GM23338 (cell line): Measurements from ENCODE around the gene CFAP53. TPM values are rescaled to one million over a fixed set of nuclear protein-coding genes. Genes with fewer than 3 reads are reported as not detected.

Source experiments
- ATAC-seq: fragments of 200-7000 bp; cut with Tn5 transposase; 3 replicates; pipeline ENCODE4 v1.9.1; 2020
- DNase-seq: peaks from one replicate; pipeline ENCODE4 v3.0.0-alpha.2; 2015; ENCODE audit warnings: low spot score
- H2AFZ ChIP-seq: fragments of 200-600 bp; sonication (generic); 2 replicates; pipeline ENCODE4 v1.8.0; 2016; ENCODE audit warnings: antibody characterized with exemption, mild to moderate bottlenecking, moderate library complexity
- H3F3A ChIP-seq: fragments of 200-600 bp; sonication (generic); replicated peaks from 2 replicates; pipeline ENCODE4 v1.8.0; 2017; ENCODE audit warnings: antibody characterized with exemption, mixed run types, low read depth
- H3K27ac ChIP-seq: fragments of 200-600 bp; sonication (generic); 2 replicates; pipeline ENCODE4 v1.6.1; 2016; ENCODE audit warnings: low read depth
- H3K27me3 ChIP-seq: fragments of 200-600 bp; sonication (generic); 2 replicates; pipeline ENCODE4 v1.8.0; 2016; ENCODE audit warnings: mild to moderate bottlenecking, mixed run types, moderate library complexity; ENCODE audit not compliant: insufficient read depth
- H3K36me3 ChIP-seq: fragments of 200-600 bp; sonication (generic); 2 replicates; pipeline ENCODE4 v1.8.0; 2016; ENCODE audit warnings: mild to moderate bottlenecking; ENCODE audit not compliant: insufficient read depth
- H3K4me1 ChIP-seq: fragments of 200-600 bp; sonication (generic); 2 replicates; pipeline ENCODE4 v1.8.0; 2016; ENCODE audit warnings: mild to moderate bottlenecking, moderate library complexity; ENCODE audit not compliant: insufficient read depth
- H3K4me2 ChIP-seq: fragments of 200-600 bp; sonication (generic); 2 replicates; pipeline ENCODE4 v1.7.1; 2017; ENCODE audit warnings: mixed run types
- H3K4me3 ChIP-seq: fragments of 200-600 bp; sonication (generic); 2 replicates; pipeline ENCODE4 v1.6.1; 2016; ENCODE audit warnings: mixed run types
- H3K79me2 ChIP-seq: fragments of 200-600 bp; sonication (generic); replicated peaks from 2 replicates; pipeline ENCODE4 v1.8.0; 2017; ENCODE audit warnings: mild to moderate bottlenecking; ENCODE audit not compliant: insufficient read depth
- H3K9me2 ChIP-seq: fragments of 200-600 bp; sonication (generic); 2 replicates; pipeline ENCODE4 v1.8.0; 2017; ENCODE audit not compliant: insufficient read depth
- H4K20me1 ChIP-seq: fragments of 200-600 bp; sonication (generic); replicated peaks from 2 replicates; pipeline ENCODE4 v1.8.0; 2017; ENCODE audit warnings: mild to moderate bottlenecking; ENCODE audit not compliant: insufficient read depth
- H3K27ac Mint-ChIP-seq: 2 replicates; pipeline ENCODE4 v1.8.0; 2020; ENCODE audit warnings: inconsistent platforms, mild to moderate bottlenecking, moderate library complexity, mixed read lengths
- H3K27me3 Mint-ChIP-seq: 3 replicates; pipeline ENCODE4 v1.8.0; 2022; ENCODE audit warnings: low read depth, mild to moderate bottlenecking, moderate library complexity, mixed read lengths, inconsistent platforms; ENCODE audit not compliant: insufficient read depth, poor library complexity
- H3K36me3 Mint-ChIP-seq: 3 replicates; pipeline ENCODE4 v1.8.0; 2021; ENCODE audit warnings: low read depth, mild to moderate bottlenecking, inconsistent platforms, moderate library complexity, mixed read lengths
- H3K4me1 Mint-ChIP-seq: 3 replicates; pipeline ENCODE4 v1.8.0; 2020; ENCODE audit warnings: mild to moderate bottlenecking, inconsistent platforms, mixed read lengths
- H3K4me3 Mint-ChIP-seq: 3 replicates; pipeline ENCODE4 v1.8.0; 2021; ENCODE audit warnings: moderate library complexity, mild to moderate bottlenecking, inconsistent platforms, mixed read lengths
- H3K9me3 Mint-ChIP-seq: 3 replicates; pipeline ENCODE4 v1.8.0; 2020; ENCODE audit warnings: moderate library complexity, mild to moderate bottlenecking, inconsistent platforms, mixed read lengths
- CREB1 ChIP-seq: fragments of 250-450 bp; sonication (Bioruptor Pico); IDR thresholded peaks from 2 replicates; pipeline ENCODE4 v1.5.0; 2020; ENCODE audit warnings: low read depth, mild to moderate bottlenecking, moderate library complexity
- CTCF ChIP-seq, 2 experiments: fragments of 200-600 bp in 1 of 2; sonication (generic) in 1 of 2; conservative IDR thresholded peaks; 2 replicates each; pipeline versions ENCODE4 v1.5.1 to v1.6.1; 2016 to 2017; ENCODE audit warnings: antibody characterized with exemption in 2 of 2, low read depth in 2 of 2, mild to moderate bottlenecking in 2 of 2, moderate library complexity in 1 of 2
- POLR2AphosphoS5 ChIP-seq: IDR thresholded peaks from 2 replicates; pipeline ENCODE4 v1.6.1; 2016; ENCODE audit warnings: antibody characterized with exemption, low read depth
- ZNF114 ChIP-seq: fragments of 250-450 bp; sonication (Bioruptor Pico); IDR thresholded peaks from 2 replicates; pipeline ENCODE4 v1.5.0; 2020; ENCODE audit warnings: mild to moderate bottlenecking, moderate library complexity
- polyA plus RNA-seq: library from polyadenylated mRNA; unstranded; fragments of >200 nt; fragmentation: Nextera tagmentation; extraction: Ambion mirVana; gene quantifications from 2 replicates; pipeline ENCODE4 v1.2.1, GENCODE V29; 2016
- total RNA-seq: library from RNA; depleted of rRNA; stranded (reverse); fragments of >200 nt; shearing (Covaris generic); gene quantifications from 2 replicates; pipeline ENCODE4 v1.2.3, GENCODE V29; 2014
- TF ChIP-seq, protein P1 (sequence below): fragments of 250-450 bp; sonication (Bioruptor Pico); IDR thresholded peaks from 2 replicates; pipeline ENCODE4 v1.5.0; 2020; ENCODE audit warnings: mild to moderate bottlenecking, moderate library complexity

CFAP53 gene
- total and polyA plus RNA-seq, 2 experiments from 2014 or later, result 0.71 TPM; not detected in 1

- peak overlapping the region; percentile 72 for H3K4me3 ChIP-seq
- ATAC-seq, result peak; percentile 96
These were observed 1.9 kb upstream of the CFAP53 start for GRCh38 chr18:50268022-50268747.

More at GRCh38 chr18:50268022-50268747, 1.9 kb upstream of the CFAP53 start:
- H3K36me3 ChIP-seq, result peaks cover 3% of the 10 kb centered on the region; the same call in 1 of the 2 replicates
- no peaks in the 10 kb centered on the region for H3F3A ChIP-seq
- Mint-ChIP-seq H3K9me3 (no peaks in the 10 kb centered on the region), H3K4me3 (peak overlapping the region; percentile 90), H3K27me3 (peaks cover 3% of the 10 kb centered on the region), H3K4me1 (peaks cover 14% of the 10 kb centered on the region), H3K36me3 (peaks cover 22% of the 10 kb centered on the region), H3K27ac (peak overlapping the region; percentile 27; the same call in 1 of the 2 replicates)
- no peaks in the 10 kb centered on the region for H3K79me2 ChIP-seq
- H3K9me2 ChIP-seq, result no peaks in the 10 kb centered on the region
- H3K4me2 ChIP-seq, result peak overlapping the region; percentile 98
- peak; percentile 97 for DNase-seq
- peaks cover 22% of the 10 kb centered on the region for H3K4me1 ChIP-seq
- TF ChIP-seq CREB1 (CRISPR knock-in tag) (peak; percentile 48), CTCF (conservative IDR thresholded peaks at IDR 0.05; ENCODE audit: low read depth in 2 of 2) (peak; percentile 76 to 78), ZNF114 (CRISPR knock-in tag) (no peak), POLR2AphosphoS5 (peak; percentile 74)
- TF ChIP-seq, protein P1, sequence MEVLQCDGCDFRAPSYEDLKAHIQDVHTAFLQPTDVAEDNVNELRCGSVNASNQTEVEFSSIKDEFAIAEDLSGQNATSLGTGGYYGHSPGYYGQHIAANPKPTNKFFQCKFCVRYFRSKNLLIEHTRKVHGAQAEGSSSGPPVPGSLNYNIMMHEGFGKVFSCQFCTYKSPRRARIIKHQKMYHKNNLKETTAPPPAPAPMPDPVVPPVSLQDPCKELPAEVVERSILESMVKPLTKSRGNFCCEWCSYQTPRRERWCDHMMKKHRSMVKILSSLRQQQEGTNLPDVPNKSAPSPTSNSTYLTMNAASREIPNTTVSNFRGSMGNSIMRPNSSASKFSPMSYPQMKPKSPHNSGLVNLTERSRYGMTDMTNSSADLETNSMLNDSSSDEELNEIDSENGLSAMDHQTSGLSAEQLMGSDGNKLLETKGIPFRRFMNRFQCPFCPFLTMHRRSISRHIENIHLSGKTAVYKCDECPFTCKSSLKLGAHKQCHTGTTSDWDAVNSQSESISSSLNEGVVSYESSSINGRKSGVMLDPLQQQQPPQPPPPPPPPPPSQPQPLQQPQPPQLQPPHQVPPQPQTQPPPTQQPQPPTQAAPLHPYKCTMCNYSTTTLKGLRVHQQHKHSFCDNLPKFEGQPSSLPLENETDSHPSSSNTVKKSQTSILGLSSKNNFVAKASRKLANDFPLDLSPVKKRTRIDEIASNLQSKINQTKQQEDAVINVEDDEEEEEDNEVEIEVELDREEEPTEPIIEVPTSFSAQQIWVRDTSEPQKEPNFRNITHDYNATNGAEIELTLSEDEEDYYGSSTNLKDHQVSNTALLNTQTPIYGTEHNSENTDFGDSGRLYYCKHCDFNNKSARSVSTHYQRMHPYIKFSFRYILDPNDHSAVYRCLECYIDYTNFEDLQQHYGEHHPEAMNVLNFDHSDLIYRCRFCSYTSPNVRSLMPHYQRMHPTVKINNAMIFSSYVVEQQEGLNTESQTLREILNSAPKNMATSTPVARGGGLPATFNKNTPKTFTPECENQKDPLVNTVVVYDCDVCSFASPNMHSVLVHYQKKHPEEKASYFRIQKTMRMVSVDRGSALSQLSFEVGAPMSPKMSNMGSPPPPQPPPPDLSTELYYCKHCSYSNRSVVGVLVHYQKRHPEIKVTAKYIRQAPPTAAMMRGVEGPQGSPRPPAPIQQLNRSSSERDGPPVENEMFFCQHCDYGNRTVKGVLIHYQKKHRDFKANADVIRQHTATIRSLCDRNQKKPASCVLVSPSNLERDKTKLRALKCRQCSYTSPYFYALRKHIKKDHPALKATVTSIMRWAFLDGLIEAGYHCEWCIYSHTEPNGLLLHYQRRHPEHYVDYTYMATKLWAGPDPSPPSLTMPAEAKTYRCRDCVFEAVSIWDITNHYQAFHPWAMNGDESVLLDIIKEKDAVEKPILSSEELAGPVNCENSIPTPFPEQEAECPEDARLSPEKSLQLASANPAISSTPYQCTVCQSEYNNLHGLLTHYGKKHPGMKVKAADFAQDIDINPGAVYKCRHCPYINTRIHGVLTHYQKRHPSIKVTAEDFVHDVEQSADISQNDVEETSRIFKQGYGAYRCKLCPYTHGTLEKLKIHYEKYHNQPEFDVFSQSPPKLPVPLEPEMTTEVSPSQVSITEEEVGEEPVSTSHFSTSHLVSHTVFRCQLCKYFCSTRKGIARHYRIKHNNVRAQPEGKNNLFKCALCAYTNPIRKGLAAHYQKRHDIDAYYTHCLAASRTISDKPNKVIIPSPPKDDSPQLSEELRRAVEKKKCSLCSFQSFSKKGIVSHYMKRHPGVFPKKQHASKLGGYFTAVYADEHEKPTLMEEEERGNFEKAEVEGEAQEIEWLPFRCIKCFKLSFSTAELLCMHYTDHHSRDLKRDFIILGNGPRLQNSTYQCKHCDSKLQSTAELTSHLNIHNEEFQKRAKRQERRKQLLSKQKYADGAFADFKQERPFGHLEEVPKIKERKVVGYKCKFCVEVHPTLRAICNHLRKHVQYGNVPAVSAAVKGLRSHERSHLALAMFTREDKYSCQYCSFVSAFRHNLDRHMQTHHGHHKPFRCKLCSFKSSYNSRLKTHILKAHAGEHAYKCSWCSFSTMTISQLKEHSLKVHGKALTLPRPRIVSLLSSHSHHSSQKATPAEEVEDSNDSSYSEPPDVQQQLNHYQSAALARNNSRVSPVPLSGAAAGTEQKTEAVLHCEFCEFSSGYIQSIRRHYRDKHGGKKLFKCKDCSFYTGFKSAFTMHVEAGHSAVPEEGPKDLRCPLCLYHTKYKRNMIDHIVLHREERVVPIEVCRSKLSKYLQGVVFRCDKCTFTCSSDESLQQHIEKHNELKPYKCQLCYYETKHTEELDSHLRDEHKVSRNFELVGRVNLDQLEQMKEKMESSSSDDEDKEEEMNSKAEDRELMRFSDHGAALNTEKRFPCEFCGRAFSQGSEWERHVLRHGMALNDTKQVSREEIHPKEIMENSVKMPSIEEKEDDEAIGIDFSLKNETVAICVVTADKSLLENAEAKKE, result no peak
- peak overlapping the region; percentile 67 for H3K27ac ChIP-seq
- no peaks in the 10 kb centered on the region for H4K20me1 ChIP-seq
- no peaks in the 10 kb centered on the region for H3K27me3 ChIP-seq
- peak overlapping the region; percentile 88; the same call in 1 of the 2 replicates for H2AFZ ChIP-seq
